ENCODE measurements around the gene FGD4. TPM values are rescaled to one million over a fixed set of nuclear protein-coding genes. Genes with fewer than 3 reads are reported as not detected.

The FGD4 gene
- total and polyA plus RNA-seq, 4 donors, result 4.8 to 64.6 (median 24.2) TPM

- no peak overlapping the region for H3K4me3 ChIP-seq
- 64 to 72% methylated on average over 2 of the region's 2 CpGs for WGBS, 2 donors
- peaks cover 0 to 7% (median 4%) of the 10 kb centered on the region in 4 donors for H3K36me3 ChIP-seq (ENCODE audit: control insufficient read depth in 4 of 4, insufficient read depth in 4 of 4, low read length in 4 of 4)
- ATAC-seq (ENCODE audit: insufficient read depth, low FRiP score) (no peak), DNase-seq (no peak)
- TF ChIP-seq, protein P1, sequence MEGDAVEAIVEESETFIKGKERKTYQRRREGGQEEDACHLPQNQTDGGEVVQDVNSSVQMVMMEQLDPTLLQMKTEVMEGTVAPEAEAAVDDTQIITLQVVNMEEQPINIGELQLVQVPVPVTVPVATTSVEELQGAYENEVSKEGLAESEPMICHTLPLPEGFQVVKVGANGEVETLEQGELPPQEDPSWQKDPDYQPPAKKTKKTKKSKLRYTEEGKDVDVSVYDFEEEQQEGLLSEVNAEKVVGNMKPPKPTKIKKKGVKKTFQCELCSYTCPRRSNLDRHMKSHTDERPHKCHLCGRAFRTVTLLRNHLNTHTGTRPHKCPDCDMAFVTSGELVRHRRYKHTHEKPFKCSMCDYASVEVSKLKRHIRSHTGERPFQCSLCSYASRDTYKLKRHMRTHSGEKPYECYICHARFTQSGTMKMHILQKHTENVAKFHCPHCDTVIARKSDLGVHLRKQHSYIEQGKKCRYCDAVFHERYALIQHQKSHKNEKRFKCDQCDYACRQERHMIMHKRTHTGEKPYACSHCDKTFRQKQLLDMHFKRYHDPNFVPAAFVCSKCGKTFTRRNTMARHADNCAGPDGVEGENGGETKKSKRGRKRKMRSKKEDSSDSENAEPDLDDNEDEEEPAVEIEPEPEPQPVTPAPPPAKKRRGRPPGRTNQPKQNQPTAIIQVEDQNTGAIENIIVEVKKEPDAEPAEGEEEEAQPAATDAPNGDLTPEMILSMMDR (IDR thresholded peaks at IDR 0.05; ENCODE audit: control extremely low read depth, extremely low read depth), result no peak
- no peaks in the 10 kb centered on the region for H3K9me3 ChIP-seq (ENCODE audit: control insufficient read depth in 4 of 4, insufficient read depth in 3 of 4, low read length in 3 of 4)
- H3K27ac ChIP-seq (ENCODE audit: low read depth in 1 of 2, low read length in 1 of 2), result no peak overlapping the region
- no peaks in the 10 kb centered on the region for H3K27me3 ChIP-seq (ENCODE audit: control insufficient read depth in 3 of 3, insufficient read depth in 3 of 3, low read length in 2 of 3)
- H3K4me1 ChIP-seq (ENCODE audit: control insufficient read depth in 5 of 5, insufficient read depth in 5 of 5, low read length in 5 of 5), result no peaks in the 10 kb centered on the region
- H3K9ac ChIP-seq (ENCODE audit: insufficient read depth in 1 of 2, low read length in 2 of 2), result no peak overlapping the region
Measured at GRCh38 chr12:32577328-32577727, 178.0 kb downstream of the FGD4 start.

- DNase-seq (no peak), ATAC-seq (ENCODE audit: insufficient read depth, low FRiP score) (no peak)
- peaks cover 0 to 6% (median 6%) of the 10 kb centered on the region in 4 donors for H3K36me3 ChIP-seq (ENCODE audit: control insufficient read depth in 4 of 4, insufficient read depth in 4 of 4, low read length in 4 of 4)
- H3K4me3 ChIP-seq, result no peak overlapping the region
- no peaks in the 10 kb centered on the region for H3K27me3 ChIP-seq (ENCODE audit: control insufficient read depth in 3 of 3, insufficient read depth in 3 of 3, low read length in 2 of 3)
- H3K9me3 ChIP-seq (ENCODE audit: control insufficient read depth in 4 of 4, insufficient read depth in 3 of 4, low read length in 3 of 4), result no peaks in the 10 kb centered on the region
- no peak overlapping the region for H3K9ac ChIP-seq (ENCODE audit: insufficient read depth in 1 of 2, low read length in 2 of 2)
- no peak overlapping the region for H3K27ac ChIP-seq (ENCODE audit: low read depth in 1 of 2, low read length in 1 of 2)
- peaks cover 0 to 4% (median 0%) of the 10 kb centered on the region in 5 donors for H3K4me1 ChIP-seq (ENCODE audit: control insufficient read depth in 5 of 5, insufficient read depth in 5 of 5, low read length in 5 of 5)
- TF ChIP-seq, protein P1 (IDR thresholded peaks at IDR 0.05; ENCODE audit: control extremely low read depth, extremely low read depth), result no peak
- 86 to 94% methylated on average over 1 of the region's 1 CpG for WGBS, 2 donors
Measured at GRCh38 chr12:32583534-32583933, 184.2 kb downstream of the FGD4 start.

DNA sequence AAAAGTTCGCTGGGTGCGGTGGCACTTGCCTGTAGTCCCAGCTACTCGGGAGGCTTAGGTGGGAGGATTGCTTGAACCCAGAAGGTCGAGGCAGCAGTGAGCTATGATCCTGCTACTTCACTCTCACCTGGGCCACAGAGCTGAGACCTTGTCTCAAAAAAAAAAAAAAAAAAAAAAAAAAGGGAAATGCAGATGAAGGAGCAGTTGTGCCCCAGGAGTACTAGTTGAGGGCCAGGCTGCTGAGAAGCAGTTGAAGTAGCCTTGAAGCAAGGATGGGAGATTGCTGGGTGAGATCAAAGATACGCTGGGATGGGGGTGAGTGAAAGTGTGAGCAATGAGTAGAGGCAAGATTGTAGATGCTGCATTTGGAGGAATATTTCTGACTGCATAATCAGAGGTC lies 186.3 kb downstream of the FGD4 start:
- peaks cover 0 to 4% (median 0%) of the 10 kb centered on the region in 5 donors for H3K4me1 ChIP-seq (ENCODE audit: control insufficient read depth in 5 of 5, insufficient read depth in 5 of 5, low read length in 5 of 5)
- H3K9ac ChIP-seq (ENCODE audit: insufficient read depth in 1 of 2, low read length in 2 of 2), result no peak overlapping the region

More for the DNA sequence above, 186.3 kb downstream of the FGD4 start:
- WGBS, 2 donors, result 95% methylated on average over 5 of the region's 5 CpGs
- H3K4me3 ChIP-seq, result no peak overlapping the region
- no peaks in the 10 kb centered on the region for H3K9me3 ChIP-seq (ENCODE audit: control insufficient read depth in 4 of 4, insufficient read depth in 3 of 4, low read length in 3 of 4)
- no peak overlapping the region for H3K27ac ChIP-seq (ENCODE audit: low read depth in 1 of 2, low read length in 1 of 2)
- TF ChIP-seq, protein P1 (IDR thresholded peaks at IDR 0.05; ENCODE audit: control extremely low read depth, extremely low read depth), result no peak
- no peaks in the 10 kb centered on the region for H3K27me3 ChIP-seq (ENCODE audit: control insufficient read depth in 3 of 3, insufficient read depth in 3 of 3, low read length in 2 of 3)
- DNase-seq, result no peak
- H3K36me3 ChIP-seq (ENCODE audit: control insufficient read depth in 4 of 4, insufficient read depth in 4 of 4, low read length in 4 of 4), result peaks cover 0 to 10% (median 7%) of the 10 kb centered on the region in 4 donors
- ATAC-seq (ENCODE audit: insufficient read depth, low FRiP score), result no peak

Measured in lung (tissue), 12 donors.